HTERT RPE-1 (cell line): ENCODE results near the gene C10orf90.

Experiments
- in situ Hi-C: fragments of 300-500 bp; cut with MboI; formaldehyde crosslinking; loops from 4 replicates; pipeline ENCODE4 v1.14.3; 2020; ENCODE audit warnings: low sequenced_read_pairs

The C10orf90 gene

DNA sequence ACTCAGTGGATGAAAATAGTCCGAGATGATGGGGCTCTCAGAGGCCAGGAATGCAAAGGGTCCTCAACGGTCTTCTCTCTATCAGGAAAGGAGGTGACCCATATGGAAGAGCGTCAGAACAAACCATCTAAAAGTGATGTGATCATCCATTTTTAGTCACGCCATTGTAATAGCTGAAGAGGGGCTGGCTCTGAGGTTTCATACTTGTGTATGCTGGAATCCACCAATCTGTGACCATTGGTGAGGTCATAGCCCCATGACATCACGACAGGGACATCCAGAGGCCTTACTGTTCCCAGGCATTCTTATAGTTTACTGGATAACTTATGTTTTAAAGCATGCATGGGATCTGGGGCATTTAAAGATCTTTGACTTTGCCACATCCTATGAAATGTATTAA, 83.6 kb downstream of the C10orf90 start:
- in situ Hi-C loops: no loop called here

DNA sequence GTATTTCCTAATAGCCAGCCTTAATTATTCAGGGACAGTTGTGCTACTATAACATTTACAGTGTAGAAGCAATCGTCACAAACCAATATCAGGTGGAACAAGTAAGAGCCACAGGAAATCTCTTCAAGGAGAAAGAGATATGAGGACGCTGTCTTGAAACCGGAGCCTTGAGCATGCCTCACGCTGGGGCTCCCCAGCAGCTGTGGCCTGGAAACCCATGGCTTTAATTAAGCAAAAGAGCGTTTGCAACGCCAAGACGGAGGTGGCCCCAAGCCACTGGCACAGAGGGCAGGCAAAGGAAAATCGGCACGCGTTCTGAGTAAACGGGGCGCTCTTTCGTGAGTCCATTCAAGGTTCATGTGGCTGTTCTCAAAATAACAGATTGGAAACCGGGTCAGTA, 84.4 kb downstream of the C10orf90 start:
- in situ Hi-C loops: no loop called here

DNA sequence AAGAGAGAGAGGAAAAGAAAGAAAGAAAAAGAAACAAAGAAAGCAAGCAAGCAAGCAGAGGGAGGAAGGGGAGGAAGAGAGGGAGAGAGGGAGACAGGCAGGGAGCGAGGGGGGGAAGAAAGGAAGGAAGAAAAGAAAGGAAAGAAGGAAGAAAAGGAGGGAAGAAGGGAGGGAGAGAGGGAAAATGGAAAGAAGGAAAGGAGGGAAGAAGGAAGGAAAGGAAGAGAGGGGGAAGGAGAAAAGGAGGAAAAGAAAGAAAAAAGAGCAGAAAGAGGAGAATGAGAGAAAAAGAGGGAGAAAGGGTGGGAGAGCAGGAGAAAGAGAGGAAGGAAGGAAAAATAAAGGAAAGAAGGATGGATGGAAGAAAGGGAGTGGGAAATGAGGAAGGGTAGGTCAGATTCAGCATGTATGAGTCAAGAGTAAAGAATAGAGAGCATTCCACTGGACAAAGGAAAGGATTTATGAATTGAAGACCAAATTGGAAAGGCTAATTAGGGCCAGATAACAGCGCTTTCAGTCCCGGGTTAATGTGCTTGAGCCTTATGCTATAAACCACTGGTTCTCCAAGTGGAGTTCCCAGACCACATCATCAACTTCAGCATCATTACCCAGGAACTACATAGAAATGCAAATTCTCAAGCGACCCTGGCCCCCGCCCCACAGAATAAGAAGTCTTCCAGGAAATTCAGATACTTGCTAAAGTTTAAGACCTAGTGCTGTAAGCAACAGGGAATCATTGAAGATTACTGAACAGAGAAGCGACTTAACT, 85.1 kb downstream of the C10orf90 start:
- in situ Hi-C loops: no loop called here

DNA sequence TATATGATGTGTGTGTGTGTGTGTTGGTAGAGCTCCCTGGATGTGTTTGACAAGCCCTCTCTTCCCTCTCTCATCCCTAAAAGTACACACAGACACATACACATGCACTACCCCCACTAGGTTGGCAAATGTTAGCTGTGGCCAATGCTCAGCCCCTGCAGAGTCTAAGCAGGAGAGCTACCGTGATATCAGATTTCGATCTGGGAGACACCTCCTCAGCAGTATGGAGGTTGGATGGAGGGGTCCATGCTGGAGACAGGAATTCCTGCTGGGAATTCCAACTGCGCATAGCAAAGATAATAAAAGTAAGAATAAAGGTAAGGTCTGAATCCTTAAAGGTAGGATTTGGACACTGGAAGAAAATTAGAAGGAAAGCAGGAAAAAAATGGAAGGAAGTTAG, 85.7 kb downstream of the C10orf90 start:
- in situ Hi-C loops: no loop called here

DNA sequence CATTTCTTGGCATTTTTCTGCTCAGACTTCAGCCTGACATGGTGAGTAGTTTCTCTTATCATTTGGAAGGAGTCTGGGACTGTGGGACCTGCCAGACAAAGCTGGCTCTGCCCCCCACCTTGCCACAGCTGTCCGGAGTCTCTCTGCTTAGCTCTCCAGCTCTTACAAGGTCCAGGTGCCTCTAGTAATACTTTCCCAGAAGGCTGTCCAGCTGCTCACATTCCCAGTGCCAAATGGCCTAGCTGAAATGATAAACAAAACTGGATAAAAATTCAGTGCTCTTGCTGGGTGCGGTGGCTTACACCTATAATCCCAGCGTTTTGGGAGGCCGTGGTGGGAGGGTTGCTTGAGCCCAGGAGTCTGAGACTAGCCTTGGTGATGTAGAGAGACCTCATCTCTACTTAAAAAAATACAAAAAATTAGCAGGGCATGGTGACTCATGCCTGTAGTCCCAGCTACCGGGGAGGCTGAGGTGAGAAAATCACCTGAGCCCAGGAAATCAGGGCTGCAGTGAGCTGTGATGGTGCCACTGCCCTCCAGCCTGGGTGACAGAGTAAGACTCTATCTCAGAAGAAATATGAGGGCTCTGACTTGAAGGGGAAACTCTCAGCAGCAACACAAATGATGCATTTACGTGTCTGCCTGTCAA, 86.8 kb downstream of the C10orf90 start:
- in situ Hi-C loops: no loop called here

DNA sequence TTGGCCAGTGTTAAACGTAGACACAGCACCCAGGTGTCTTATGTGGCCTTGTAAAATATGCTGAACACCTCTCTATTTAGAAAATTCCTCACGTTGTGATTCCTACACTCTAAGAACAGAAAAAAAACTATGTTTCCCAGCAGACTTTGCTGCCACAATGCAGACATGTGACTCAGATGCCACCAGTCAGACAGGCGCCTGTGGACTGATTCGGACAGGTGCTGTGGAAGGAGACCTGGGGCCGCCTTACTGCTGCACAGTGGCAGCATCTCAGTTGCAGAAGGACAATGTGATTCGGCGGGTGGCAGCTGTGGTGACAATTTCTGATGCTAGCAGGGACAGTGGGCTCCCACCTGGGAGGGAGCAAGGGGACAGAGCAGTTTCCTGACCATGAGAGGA, 88.8 kb downstream of the C10orf90 start:
- in situ Hi-C loops: no loop called here

DNA sequence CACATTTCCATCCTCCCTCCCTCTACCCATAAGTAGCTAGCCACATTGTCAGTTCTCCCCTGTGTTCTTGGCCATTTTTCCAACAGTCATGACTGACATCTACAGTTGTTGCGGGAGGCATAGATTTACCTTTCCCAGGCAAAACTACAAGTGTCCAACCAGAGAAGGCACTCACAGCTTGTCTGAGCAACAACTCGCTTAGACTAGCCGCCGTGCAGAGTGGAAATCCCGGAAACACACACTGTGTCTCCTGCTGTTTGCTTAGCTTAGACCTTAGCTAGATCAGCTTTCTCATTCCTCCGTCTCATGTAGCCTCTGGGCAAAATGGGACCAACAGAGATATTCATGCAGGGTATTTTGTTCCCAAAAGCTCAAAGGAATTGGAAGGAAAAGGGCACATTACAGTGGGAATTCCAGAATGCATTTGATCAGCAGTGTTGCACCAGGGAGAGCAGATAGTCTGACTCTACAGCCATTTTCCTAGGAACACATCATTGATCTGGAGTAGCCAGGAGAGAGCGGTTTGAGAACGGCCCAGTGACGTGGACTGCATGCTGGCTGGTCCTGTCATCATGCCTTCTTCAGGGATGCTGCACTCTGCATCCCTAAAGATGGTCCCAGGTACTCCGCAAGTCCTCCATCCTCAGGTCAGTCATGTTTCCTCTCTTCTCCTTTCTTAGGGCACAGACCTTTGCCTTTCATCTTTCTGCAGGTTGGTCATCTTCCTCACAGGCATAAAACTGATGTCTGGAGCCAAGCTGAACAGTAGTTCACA, 89.4 kb downstream of the C10orf90 start:
- in situ Hi-C loops: no loop called here

DNA sequence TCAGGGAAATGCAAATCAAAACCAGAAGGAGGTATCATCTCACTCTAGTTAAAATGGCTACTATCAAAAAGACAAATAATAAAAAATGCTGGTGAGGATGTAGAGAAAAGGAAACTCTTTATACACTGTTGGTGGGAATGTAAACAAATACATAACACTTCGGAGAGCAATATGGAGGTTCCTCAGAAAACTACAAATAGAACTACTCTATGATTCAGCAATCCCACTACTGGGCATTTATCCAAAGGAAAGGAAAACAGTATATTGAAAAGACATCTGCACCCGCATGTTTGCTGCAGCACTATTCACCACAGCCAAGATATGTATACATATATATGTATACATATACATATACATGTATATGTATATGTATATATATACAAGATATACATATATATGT, 94.2 kb downstream of the C10orf90 start:
- in situ Hi-C loops: no loop called here

DNA sequence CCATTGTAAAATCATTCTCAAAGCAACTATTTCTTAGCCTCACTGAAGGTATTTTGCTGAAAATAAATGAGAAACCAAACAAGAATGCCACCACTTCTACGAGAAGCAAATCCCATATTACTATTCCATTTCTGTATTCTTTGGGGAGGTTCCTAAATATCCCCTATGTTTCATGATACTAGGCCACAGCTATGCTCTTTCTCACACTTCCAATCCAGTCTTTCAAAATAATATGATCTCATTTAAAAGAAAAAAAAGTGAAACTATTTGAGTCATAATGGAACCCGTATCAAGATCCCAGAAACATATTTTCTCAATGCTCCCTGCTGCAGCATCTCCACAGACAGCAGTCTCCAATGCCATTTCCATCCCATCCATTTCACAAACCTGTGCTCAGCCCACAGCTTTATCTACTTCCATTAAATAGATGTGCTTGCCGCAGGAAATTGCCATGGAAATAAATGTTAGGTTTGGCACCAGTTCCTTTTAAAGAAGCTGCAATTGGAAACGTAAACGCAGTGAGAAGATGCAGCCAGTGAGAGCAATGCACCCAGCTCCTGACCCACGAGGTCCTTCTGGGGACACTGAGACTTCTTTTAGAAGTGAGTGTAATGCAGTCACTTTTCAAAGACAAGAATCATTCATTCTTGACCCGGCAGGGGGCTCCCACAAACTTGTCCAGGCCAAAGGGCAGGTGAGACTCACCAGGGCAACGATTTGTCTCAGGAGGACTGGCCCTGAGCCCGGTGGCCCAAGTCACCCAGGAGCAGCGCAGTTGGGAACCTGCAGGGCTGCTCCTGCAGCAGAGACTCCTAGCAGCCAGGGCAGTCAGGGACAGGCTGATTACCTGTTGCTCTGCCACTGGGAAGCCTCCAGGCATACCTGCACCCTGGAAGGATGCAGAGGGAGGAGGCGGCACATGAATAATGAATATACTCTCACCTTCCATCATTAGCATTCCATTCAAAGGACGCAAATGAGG, 99.6 kb downstream of the C10orf90 start:
- in situ Hi-C loops: no loop called here

DNA sequence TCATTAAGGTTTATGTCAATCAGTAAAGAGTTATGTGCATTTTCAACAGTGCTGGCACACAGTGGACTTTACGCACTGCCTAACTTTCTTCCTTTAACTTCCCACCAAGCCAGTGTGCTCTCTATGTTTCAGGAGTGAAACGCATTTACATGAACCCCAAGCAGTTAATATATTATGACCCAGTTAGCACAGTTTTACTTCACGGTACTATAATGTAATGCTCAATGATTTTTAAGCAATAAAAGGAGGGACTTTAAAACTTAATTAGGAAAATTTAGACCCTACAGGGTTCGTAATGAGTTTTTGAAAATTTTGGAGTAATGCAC, 100.3 kb downstream of the C10orf90 start:
- in situ Hi-C loops: no loop called here

DNA sequence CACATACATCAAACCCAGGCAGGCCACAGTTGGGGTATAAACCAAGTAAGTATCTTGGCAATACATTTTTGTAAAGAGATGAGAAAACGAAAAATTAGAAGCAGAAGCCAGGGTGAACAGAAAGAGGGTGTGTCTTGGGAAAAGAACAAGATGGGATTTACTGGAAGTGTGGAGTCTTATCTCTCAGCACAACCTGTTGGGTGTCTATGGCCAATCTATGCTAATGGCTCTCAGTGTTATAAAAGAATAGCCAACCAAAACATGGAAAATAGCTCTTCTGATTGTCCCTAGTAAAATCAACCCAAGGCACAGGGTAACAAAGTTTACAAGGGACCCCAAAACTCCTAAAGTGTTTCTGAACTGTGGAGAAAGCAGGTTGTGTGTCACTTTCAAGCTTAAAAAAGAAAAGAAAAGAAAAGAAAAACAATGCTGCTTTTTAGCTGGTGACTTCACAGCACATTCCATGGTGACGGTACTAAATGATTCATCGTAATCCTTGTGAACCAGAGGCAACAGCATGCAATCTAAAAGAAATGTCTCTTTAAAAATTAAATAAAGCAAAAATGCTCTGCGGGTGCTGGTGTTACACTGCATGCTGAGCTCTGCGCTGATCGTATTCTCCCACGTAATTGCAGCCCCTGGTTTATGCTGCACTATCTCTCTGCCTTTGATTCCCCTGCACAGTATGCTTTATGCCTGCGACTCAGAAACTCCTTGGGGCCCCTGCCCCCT, 100.8 kb downstream of the C10orf90 start:
- in situ Hi-C loops: no loop called here

DNA sequence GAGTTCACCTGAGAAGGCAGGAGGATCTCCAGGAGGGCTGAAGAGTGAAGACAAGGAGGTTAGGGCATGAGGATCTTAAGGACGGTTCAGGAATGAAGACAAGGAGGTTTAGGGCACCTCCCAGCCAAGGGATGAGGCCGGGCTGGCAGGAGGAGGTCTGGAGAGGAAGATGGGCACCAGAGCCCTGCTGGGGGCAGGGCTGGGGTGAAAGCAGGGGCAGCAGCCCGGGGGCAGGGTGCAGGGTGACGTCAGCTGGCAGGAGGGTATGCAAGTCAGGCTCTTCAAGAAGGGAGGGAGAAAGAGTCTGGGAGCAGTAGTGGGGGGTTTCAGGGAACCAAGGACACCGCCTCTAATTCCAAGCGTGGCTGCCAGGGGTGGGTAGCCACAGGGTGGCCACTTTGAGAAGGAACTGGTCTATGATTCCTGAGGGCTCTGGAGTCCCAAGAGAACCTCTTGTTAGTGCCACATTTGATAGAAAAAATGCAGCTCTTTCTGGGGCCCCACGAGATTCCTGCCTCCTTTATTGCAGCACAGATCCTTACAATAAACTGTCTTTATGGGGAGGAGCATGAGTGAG, 101.6 kb downstream of the C10orf90 start:
- in situ Hi-C loops: no loop called here

DNA sequence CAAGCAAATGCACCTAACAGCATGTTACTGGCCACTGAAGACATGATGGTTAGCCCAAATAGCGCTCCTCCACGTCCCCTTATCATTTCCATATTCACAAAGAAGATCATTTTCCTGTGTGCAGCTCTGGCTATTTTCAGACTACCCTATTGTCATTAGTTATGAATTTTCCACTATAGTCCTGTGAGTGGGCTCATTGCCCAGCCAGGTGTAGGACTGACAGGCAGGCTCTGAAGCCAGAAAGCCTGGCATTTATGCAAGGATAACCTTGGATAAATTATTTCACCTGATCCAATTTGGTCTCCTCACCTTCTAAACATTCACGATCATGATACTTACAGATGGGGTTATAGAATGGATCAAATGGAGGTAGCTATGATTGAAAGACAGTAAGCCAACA, 104.6 kb downstream of the C10orf90 start:
- in situ Hi-C loops: no loop called here

DNA sequence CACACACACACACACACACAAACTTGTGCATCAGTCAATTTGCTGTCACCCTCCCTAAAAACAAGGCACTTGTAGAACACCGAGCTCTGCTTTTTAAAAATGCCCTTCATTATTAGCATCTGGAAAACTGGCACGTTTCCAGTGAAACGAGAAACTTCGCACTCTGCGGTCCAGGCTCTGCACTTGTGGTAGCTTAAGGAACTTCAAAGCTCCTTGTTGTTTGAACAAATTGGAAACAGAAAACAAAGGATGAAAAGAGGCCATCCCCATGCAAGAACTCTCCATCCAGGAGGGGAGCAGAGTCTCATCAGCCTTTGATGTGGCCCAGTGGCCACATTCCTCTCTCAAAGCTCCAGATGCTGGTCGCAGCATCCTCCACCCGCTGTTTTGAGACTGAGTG, 105.1 kb downstream of the C10orf90 start:
- in situ Hi-C loops: no loop called here

DNA sequence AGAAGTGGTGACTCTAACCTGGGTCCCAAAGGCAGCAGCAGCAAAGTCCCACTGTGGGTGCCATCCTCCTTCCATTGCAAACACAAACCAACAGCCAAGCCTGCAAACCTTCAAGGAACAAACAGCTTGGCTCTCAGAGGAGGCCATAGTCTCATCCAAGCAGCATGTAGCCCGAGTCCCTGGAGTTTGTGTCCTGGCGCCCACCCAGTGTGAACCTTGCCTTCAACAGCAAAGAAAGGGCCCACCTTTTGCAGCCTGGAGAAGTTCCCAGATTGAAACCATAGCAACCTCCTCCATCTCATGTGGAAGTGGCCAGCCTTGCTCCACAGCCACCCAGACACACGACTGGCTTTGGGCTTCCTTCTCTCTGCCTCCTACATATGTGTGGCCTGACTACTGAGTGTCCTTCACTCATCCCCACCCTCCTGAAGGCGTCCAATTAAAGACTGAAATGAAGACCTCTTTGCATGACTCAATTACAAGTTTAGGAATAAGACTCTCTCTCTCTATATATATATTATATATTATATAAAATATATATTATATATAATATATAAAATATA, 106.1 kb downstream of the C10orf90 start:
- in situ Hi-C loops: no loop called here

DNA sequence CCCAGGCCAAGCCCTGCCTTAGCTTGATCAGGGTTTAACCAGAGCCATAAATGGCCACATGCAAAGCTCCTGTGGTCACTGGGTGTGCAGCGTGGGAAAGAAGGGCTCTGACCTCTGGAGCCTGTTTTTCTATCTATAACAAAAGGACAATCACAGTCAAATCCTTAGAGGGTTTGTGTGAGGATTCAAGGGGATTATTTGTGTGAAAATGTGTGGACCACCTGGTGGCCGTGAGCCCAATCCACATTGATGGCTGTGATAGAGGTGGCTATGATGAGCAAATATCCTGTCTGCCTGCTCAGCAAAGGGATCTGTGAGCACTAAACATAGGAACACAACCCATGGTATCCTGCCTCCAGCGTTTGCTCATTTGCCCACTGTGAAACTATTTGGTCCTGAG, 107.1 kb downstream of the C10orf90 start:
- in situ Hi-C loops: no loop called here

DNA sequence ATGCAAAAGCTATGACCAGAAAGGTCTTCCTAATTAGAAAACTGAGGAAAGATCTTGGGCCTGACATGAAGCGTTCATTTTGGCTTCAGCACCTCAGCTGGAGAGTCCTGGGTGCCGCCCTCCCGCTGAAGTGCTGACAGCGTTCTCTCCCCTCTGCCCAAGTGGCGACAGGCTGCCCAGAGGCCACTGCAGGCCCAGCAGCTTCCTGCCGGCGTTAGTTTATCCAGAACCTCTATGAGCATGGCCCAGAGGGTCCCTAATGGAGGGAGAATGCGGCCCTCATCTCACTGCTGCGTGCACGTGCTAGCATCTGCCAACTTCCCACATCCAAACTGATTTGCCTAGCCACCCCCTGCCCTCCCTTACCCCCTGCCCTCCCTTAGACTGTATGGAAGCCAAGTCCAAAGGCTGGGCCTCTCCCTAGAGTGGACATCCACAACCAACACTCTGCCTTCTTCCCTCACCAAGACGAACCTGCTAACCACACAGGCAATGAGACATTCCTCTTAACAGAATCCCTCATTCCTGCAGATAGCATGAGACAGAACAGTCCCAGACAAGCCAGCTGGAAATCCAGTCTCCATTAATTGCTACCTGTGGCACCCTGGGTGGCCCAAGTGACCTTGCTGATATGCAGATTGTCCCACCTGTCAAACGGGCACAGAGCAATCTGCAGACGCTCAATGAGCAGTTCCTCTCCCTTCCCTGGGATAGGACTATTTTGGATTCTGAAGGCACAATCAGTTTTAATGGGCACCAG, 108.4 kb downstream of the C10orf90 start:
- in situ Hi-C loops: no loop called here

DNA sequence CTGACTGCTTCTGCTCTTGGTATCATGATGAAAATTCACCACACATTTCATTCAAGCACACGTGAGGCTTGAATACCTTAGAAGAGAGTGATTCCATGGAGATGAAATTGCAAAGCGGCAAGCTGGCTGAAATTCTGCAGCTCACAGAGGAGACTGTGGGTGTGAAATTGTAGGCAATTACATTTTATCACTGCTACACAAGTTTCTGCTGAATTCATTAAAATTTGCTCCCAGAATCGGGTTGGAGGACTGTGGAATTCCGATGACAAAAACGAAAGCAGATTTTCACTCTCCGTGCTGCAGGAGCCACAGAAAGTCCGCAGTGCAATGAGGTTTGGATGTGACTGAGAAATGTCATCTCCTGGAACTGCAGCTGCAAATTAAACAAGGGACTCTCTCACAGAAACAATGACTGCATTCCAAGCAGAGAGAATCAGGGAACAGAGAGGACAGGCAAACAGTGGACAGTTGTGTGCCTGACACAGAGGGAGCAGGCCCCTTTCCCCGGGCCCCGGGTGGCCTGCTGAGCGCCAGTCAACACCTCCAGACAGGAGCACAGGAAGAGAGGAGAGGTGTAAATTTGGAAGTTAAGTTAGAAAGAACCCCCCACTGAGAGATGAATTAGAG, 109.1 kb downstream of the C10orf90 start:
- in situ Hi-C loops: no loop called here
